ENCODE measurements around the gene COMMD1. TPM values are rescaled to one million over a fixed set of nuclear protein-coding genes. Genes with fewer than 3 reads are reported as not detected.

COMMD1 gene
- total and polyA plus RNA-seq, 2 donors (not counting 3 experiments of a cell fraction or from before 2014, with no cell fraction given), result 39.5 to 57.1 TPM

DNA sequence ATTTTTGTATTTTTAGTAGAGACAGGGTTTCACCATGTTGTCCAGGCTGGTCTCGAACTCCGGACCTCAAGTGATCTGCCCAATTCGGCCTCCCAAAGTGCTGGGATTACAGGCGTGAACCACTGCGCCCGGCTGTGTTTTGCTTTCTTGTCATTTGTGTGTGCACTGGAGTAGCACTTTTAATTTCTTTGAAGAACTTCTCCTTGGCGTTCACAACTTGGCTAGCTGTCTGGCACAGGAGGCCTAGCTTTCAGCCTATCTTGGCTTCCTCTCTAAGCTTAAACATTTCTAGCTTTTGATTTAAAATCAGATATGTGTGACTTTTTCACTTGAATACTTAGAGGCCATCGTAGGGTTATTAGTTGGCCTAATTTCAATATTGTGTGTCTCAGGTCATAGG, 93.0 kb downstream of the COMMD1 start:
- intact Hi-C loops (cut with micrococcal nuclease), result no loop called here
- TF ChIP-seq EZH2 (IDR thresholded peaks at IDR 0.05; ENCODE audit: borderline replicate concordance, low read depth, low read length, severe bottlenecking), result no peak
- no peak for TF ChIP-seq JUN (IDR thresholded peaks at IDR 0.05; ENCODE audit: borderline replicate concordance, insufficient read depth, insufficient read length, low read depth)
- TF ChIP-seq, protein P1, sequence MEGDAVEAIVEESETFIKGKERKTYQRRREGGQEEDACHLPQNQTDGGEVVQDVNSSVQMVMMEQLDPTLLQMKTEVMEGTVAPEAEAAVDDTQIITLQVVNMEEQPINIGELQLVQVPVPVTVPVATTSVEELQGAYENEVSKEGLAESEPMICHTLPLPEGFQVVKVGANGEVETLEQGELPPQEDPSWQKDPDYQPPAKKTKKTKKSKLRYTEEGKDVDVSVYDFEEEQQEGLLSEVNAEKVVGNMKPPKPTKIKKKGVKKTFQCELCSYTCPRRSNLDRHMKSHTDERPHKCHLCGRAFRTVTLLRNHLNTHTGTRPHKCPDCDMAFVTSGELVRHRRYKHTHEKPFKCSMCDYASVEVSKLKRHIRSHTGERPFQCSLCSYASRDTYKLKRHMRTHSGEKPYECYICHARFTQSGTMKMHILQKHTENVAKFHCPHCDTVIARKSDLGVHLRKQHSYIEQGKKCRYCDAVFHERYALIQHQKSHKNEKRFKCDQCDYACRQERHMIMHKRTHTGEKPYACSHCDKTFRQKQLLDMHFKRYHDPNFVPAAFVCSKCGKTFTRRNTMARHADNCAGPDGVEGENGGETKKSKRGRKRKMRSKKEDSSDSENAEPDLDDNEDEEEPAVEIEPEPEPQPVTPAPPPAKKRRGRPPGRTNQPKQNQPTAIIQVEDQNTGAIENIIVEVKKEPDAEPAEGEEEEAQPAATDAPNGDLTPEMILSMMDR (IDR thresholded peaks at IDR 0.05; ENCODE audit: extremely low read depth in 1 of 2, insufficient read depth in 1 of 2, low read depth in 1 of 2, low read length in 2 of 2), result no peak
- TF ChIP-seq MYC (IDR thresholded peaks at IDR 0.05; ENCODE audit: low read depth, low read length), result no peak
- TF ChIP-seq POLR2A (IDR thresholded peaks at IDR 0.05; ENCODE audit: low read depth, low read length), result no peak
- no peak for TF ChIP-seq MAX (IDR thresholded peaks at IDR 0.05; ENCODE audit: insufficient read depth, insufficient read length)
- no peaks in the 10 kb centered on the region for H4K20me1 ChIP-seq (replicated peaks; ENCODE audit: control insufficient read depth, extremely low read depth, insufficient read depth, low read length)
- no peaks in the 10 kb centered on the region for H3K4me1 ChIP-seq (ENCODE audit: control insufficient read depth, extremely low read depth, insufficient read depth, low read length)
- ChIA-PET POLR2A (interaction anchor here (0.5 kb wide), 1 partner anchor 1046 kb away, joined by 4 read pairs; no protein-coding TSS in a partner anchor), CTCF (interaction anchor here (1.6 kb wide), 1 partner anchor 340 kb away, joined by 3 read pairs; no protein-coding TSS in a partner anchor)
- no peak overlapping the region for H3K27ac ChIP-seq (ENCODE audit: insufficient read depth, low read depth, low read length)
- no peak overlapping the region for H3K4me2 ChIP-seq (ENCODE audit: insufficient read depth, low read length)
- no peaks in the 10 kb centered on the region for H3K79me2 ChIP-seq (ENCODE audit: control insufficient read depth, insufficient read depth, low read length)
- dilution Hi-C loops (cut with MboI; ENCODE audit: extremely low pct_ligation_motif_present, low sequenced_read_pairs), result no loop called here
- no peaks in the 10 kb centered on the region for H3K9me3 ChIP-seq (replicated peaks; ENCODE audit: control insufficient read depth, insufficient read depth, low read length)
- no TSS peak for BruUV-seq (replicated peaks)
- DNase-seq (ENCODE audit: low read depth, low spot score), result no peak
- no peaks in the 10 kb centered on the region for H3K36me3 ChIP-seq (ENCODE audit: control insufficient read depth in 2 of 2, extremely low read depth in 1 of 2, insufficient read depth in 2 of 2, low read length in 2 of 2)
- H2AFZ ChIP-seq (ENCODE audit: low read depth, low read length), result no peak overlapping the region
- H3K9ac ChIP-seq (replicated peaks; ENCODE audit: extremely low read depth, insufficient read depth, low read length), result no peak overlapping the region
- H3K27me3 ChIP-seq (ENCODE audit: control insufficient read depth in 2 of 2, insufficient read depth in 2 of 2, low read length in 2 of 2), result no peaks in the 10 kb centered on the region
- FAIRE-seq, result no peak
- no peak overlapping the region for H3K4me3 ChIP-seq (replicated peaks in 1 of 3; ENCODE audit: insufficient read depth in 1 of 3, low read depth in 1 of 3, low read length in 3 of 3)
- H3K9me1 ChIP-seq (replicated peaks; ENCODE audit: control insufficient read depth, extremely low read depth, insufficient read depth, low read length), result no peaks in the 10 kb centered on the region

DNA sequence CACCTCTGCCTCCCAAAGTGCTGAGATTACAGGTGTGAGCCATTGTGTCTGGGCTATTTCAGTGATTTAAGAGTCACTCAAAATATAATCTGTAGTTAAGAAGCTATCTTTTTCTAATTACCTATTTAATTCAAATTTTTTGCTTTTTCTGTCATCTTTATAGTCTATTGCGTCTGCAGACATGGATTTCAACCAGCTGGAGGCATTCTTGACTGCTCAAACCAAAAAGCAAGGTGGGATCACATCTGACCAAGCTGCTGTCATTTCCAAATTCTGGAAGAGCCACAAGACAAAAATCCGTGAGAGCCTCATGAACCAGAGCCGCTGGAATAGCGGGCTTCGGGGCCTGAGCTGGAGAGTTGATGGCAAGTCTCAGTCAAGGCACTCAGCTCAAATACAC, 95.1 kb downstream of the COMMD1 start:
- intact Hi-C loops (cut with micrococcal nuclease), result no loop called here
- Histone ChIP-seq H3K9me3 (replicated peaks; ENCODE audit: control insufficient read depth, insufficient read depth, low read length) (no peaks in the 10 kb centered on the region), H3K36me3 (ENCODE audit: control insufficient read depth in 2 of 2, extremely low read depth in 1 of 2, insufficient read depth in 2 of 2, low read length in 2 of 2) (no peaks in the 10 kb centered on the region), H3K27ac (ENCODE audit: insufficient read depth, low read depth, low read length) (no peak overlapping the region), H3K4me1 (ENCODE audit: control insufficient read depth, extremely low read depth, insufficient read depth, low read length) (no peaks in the 10 kb centered on the region), H3K9me1 (replicated peaks; ENCODE audit: control insufficient read depth, extremely low read depth, insufficient read depth, low read length) (no peaks in the 10 kb centered on the region), H3K27me3 (ENCODE audit: control insufficient read depth in 2 of 2, insufficient read depth in 2 of 2, low read length in 2 of 2) (no peaks in the 10 kb centered on the region), H3K79me2 (ENCODE audit: control insufficient read depth, insufficient read depth, low read length) (no peaks in the 10 kb centered on the region), H4K20me1 (replicated peaks; ENCODE audit: control insufficient read depth, extremely low read depth, insufficient read depth, low read length) (no peaks in the 10 kb centered on the region), H2AFZ (ENCODE audit: low read depth, low read length) (no peak overlapping the region), H3K4me3 (replicated peaks in 1 of 3; ENCODE audit: insufficient read depth in 1 of 3, low read depth in 1 of 3, low read length in 3 of 3) (no peak overlapping the region), H3K9ac (replicated peaks; ENCODE audit: extremely low read depth, insufficient read depth, low read length) (no peak overlapping the region), H3K4me2 (ENCODE audit: insufficient read depth, low read length) (no peak overlapping the region)
- FAIRE-seq, result no peak
- TF ChIP-seq MAX (IDR thresholded peaks at IDR 0.05; ENCODE audit: insufficient read depth, insufficient read length) (no peak), POLR2A (IDR thresholded peaks at IDR 0.05; ENCODE audit: low read depth, low read length) (no peak), MYC (IDR thresholded peaks at IDR 0.05; ENCODE audit: low read depth, low read length) (no peak), GATA2 (IDR thresholded peaks at IDR 0.05; ENCODE audit: insufficient read depth, insufficient read length, low read depth, low read length) (no peak), POLR2AphosphoS5 (IDR thresholded peaks at IDR 0.05; ENCODE audit: insufficient read depth, low read depth, low read length) (no peak), EZH2 (IDR thresholded peaks at IDR 0.05; ENCODE audit: borderline replicate concordance, low read depth, low read length, severe bottlenecking) (no peak)
- TF ChIP-seq, protein P1 (IDR thresholded peaks at IDR 0.05; ENCODE audit: extremely low read depth in 1 of 2, insufficient read depth in 1 of 2, low read depth in 1 of 2, low read length in 2 of 2), result no peak
- ChIA-PET POLR2A (no interaction called here), CTCF (interaction anchor here (0.7 to 2.6 kb wide), 4 partner anchors 21 to 411 kb away, joined by 3 to 11 read pairs (median 4); no protein-coding TSS in a partner anchor)
- no peak for DNase-seq (ENCODE audit: low read depth, low spot score)
- BruUV-seq (replicated peaks), result no TSS peak
- dilution Hi-C loops (cut with MboI; ENCODE audit: extremely low pct_ligation_motif_present, low sequenced_read_pairs), result no loop called here
